PC-3 (cell line): ENCODE measurements around the gene GRAPL.
"Not testable (repeated sequence)": the region's sequence is repeated elsewhere in the genome, so short reads cannot be mapped to it uniquely, and the experiment has no call there.

Source experiments
- EZH2 ChIP-seq: fragments of 300-600 bp; sonication (generic); IDR thresholded peaks from one replicate; pipeline ENCODE4 v1.6.1; 2017; ENCODE audit warnings: antibody characterized with exemption, mild to moderate bottlenecking, low read length; ENCODE audit not compliant: unreplicated experiment
- EZH2phosphoT487 ChIP-seq: fragments of 300-600 bp; sonication (generic); IDR thresholded peaks from 2 replicates; pipeline ENCODE4 v1.6.1; 2018; ENCODE audit warnings: mild to moderate bottlenecking, antibody characterized with exemption, low read length, borderline replicate concordance
- TF ChIP-seq, protein P1 (sequence below): fragments of 300-600 bp; sonication (generic); conservative IDR thresholded peaks from 2 replicates; pipeline ENCODE4 v1.5.1; 2017; ENCODE audit warnings: antibody characterized with exemption, low read depth, mild to moderate bottlenecking, low read length

DNA sequence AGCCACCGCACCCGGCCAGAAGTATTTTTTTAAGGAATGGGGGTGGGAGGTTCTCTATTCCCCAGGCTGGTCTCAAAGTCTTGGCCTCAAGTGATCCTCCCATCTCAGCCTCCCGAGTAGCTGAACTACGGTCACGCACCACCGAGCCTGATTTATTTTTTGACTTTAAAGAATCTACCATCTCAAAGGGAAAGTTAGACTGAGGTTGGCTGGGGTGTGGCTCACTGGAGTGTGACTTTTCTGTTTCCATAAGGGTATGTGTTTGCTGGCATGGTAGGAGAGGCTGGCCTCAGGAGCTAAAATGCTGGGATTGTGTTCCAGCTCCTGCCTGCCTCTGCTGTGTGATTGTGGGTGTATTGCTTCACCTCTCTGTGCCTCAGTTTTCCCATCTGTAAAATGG, 10.6 kb downstream of the GRAPL start:
- TF ChIP-seq, protein P1, sequence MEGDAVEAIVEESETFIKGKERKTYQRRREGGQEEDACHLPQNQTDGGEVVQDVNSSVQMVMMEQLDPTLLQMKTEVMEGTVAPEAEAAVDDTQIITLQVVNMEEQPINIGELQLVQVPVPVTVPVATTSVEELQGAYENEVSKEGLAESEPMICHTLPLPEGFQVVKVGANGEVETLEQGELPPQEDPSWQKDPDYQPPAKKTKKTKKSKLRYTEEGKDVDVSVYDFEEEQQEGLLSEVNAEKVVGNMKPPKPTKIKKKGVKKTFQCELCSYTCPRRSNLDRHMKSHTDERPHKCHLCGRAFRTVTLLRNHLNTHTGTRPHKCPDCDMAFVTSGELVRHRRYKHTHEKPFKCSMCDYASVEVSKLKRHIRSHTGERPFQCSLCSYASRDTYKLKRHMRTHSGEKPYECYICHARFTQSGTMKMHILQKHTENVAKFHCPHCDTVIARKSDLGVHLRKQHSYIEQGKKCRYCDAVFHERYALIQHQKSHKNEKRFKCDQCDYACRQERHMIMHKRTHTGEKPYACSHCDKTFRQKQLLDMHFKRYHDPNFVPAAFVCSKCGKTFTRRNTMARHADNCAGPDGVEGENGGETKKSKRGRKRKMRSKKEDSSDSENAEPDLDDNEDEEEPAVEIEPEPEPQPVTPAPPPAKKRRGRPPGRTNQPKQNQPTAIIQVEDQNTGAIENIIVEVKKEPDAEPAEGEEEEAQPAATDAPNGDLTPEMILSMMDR: not testable (repeated sequence)
- not testable (repeated sequence) for TF ChIP-seq EZH2, EZH2phosphoT487
